ENCODE results near the gene ARHGEF16.

The ARHGEF16 gene

DNA sequence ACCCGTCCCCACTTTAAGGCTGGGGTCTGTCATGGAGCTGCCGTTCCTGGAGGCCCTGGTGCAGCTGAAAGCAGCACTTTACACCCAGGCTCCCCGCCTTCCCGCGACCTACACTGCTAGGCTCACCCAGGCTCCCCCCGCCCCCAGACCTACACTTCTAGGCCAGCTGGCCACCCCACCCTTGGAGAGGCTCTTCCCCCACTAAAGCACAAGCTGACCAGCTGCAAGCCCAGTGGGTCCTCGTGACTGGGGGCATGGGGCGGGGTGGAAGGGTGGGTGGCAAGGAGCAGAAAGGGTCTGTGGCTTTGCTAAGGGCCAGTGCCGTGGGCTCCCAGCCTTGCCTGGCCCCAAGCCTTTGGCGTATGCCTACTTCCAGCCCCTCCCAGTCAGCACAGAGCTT lies 9.7 kb upstream of the ARHGEF16 start:
- Histone ChIP-seq H3K4me3 (ENCODE audit: low read length in 2 of 2) (no peak overlapping the region), H3K9me3 (ENCODE audit: control insufficient read depth in 2 of 2, low read length in 2 of 2) (no peaks in the 10 kb centered on the region), H3K27ac (ENCODE audit: low read depth in 2 of 2, low read length in 2 of 2) (no peak overlapping the region), H3K9ac (ENCODE audit: low read depth in 1 of 2, low read length in 2 of 2) (no peak overlapping the region), H3K36me3 (ENCODE audit: control insufficient read depth in 2 of 2, insufficient read depth in 2 of 2, low read length in 2 of 2) (no peaks in the 10 kb centered on the region), H3K27me3 (ENCODE audit: control insufficient read depth in 2 of 2, insufficient read depth in 2 of 2, low read length in 2 of 2) (peaks cover 0 to 3% of the 10 kb centered on the region in 2 donors), H3K4me1 (ENCODE audit: control insufficient read depth in 2 of 2, insufficient read depth in 2 of 2, low read length in 2 of 2) (no peaks in the 10 kb centered on the region)

DNA sequence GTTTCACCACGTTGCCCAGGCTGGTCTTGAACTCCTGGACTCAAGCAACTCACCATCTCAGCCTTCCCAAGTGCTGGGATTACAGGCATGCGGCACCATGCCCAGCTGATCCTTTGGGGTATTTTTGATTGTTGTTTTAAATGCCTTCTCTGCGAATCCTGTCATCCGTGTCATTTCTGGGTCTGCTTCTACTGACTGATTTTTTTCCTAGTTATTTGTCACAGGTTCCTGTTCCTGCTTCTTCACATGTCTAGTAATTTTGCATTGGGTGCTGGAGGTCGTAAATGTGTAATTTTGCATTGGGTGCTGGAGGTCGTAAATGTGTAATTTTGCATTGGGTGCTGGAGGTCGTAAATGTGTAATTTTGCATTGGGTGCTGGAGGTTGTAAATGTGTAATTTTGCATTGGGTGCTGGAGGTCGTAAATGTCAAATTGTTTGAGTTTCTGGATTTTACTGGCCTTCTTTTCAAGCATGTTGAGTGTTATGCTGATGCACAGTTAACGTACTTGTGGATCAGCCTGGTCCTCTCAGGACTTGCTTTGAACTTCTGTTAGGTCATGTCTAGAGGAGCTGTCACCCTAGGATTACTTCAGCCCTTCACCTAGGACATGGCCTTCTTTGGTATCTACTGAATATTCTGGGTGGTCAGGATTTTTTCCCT lies 4.1 kb upstream of the ARHGEF16 start:
- no peaks in the 10 kb centered on the region for H3K9me3 ChIP-seq (ENCODE audit: control insufficient read depth in 2 of 2, low read length in 2 of 2)
- peaks cover 10 to 12% of the 10 kb centered on the region in 2 donors for H3K4me1 ChIP-seq (ENCODE audit: control insufficient read depth in 2 of 2, insufficient read depth in 2 of 2, low read length in 2 of 2)
- H3K27ac ChIP-seq (ENCODE audit: low read depth in 2 of 2, low read length in 2 of 2) = no peak overlapping the region
- no peak overlapping the region for H3K4me3 ChIP-seq (ENCODE audit: low read length in 2 of 2)
- no peak overlapping the region for H3K9ac ChIP-seq (ENCODE audit: low read depth in 1 of 2, low read length in 2 of 2)
- H3K36me3 ChIP-seq (ENCODE audit: control insufficient read depth in 2 of 2, insufficient read depth in 2 of 2, low read length in 2 of 2) = no peaks in the 10 kb centered on the region
- H3K27me3 ChIP-seq (ENCODE audit: control insufficient read depth in 2 of 2, insufficient read depth in 2 of 2, low read length in 2 of 2) = peaks cover 0 to 2% of the 10 kb centered on the region in 2 donors

DNA sequence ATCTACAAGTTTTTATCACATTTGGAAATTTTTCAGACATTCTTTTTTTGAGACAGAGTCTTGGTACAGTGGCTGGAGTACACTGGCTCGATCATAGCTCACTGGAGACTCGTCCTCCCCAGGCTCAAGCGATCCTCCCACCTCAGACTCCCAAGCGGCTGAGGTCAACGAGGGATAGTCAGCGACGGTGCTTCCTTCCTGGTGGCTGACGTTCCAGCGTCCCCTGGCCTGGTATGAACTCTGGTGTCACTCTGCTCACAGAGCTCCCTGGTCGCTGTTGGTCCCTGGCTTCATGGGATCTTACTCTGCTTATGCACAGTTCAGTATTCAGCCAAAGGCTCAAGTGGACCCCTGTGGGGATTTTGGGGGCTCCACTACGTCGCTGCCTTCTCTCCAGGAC lies 3.5 kb upstream of the ARHGEF16 start:
- Histone ChIP-seq H3K4me3 (ENCODE audit: low read length in 2 of 2) (no peak overlapping the region), H3K27ac (ENCODE audit: low read depth in 2 of 2, low read length in 2 of 2) (no peak overlapping the region), H3K36me3 (ENCODE audit: control insufficient read depth in 2 of 2, insufficient read depth in 2 of 2, low read length in 2 of 2) (no peaks in the 10 kb centered on the region), H3K27me3 (ENCODE audit: control insufficient read depth in 2 of 2, insufficient read depth in 2 of 2, low read length in 2 of 2) (peaks cover 0 to 2% of the 10 kb centered on the region in 2 donors), H3K9ac (ENCODE audit: low read depth in 1 of 2, low read length in 2 of 2) (no peak overlapping the region), H3K9me3 (ENCODE audit: control insufficient read depth in 2 of 2, low read length in 2 of 2) (no peaks in the 10 kb centered on the region), H3K4me1 (ENCODE audit: control insufficient read depth in 2 of 2, insufficient read depth in 2 of 2, low read length in 2 of 2) (peaks cover 16 to 19% of the 10 kb centered on the region in 2 donors)

DNA sequence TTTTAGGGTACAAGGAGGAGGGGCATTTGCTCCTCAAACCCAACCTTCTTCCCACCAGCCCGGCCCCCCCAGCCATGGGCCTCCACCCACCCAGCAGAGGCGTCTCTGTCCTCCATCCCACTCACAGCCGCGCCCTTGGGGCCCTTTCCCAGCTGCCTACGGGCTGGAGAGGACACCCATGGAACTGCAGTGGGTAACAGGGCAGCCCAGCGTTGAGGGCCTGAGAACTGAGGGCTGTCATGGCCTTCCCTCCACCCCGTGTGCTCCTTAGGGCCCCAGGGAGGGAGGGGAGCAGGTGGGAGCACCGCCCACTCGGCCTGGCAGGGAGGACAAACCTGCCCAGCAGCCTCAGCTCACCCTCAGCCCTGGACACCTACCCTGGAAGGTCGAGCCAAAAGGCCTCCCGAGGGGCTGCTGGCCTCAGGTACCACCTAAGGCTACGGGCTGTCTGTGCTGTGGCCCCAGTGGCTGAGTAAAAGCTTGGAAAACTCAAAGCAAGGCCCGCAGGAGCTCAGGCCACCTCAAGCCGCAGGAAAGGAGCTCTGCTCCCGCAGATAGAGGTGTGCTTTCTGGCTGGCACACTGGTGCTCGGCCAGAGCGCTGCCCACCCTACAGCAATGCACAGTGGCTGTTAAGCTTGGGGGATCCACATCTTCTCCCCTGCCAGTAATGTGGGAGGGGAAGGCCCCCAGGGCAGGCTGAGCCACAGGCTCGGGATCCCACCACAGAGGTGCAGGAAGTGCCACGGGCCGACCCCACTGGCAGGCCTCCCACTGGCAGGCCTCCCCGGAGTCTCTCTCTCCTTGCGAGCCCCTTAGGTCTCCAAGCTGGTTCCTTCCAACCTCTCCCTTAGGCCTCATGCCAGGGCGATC lies 2.2 kb upstream of the ARHGEF16 start:
- Histone ChIP-seq H3K9me3 (ENCODE audit: control insufficient read depth in 2 of 2, low read length in 2 of 2) (no peaks in the 10 kb centered on the region), H3K27ac (ENCODE audit: low read depth in 2 of 2, low read length in 2 of 2) (no peak overlapping the region), H3K4me1 (ENCODE audit: control insufficient read depth in 2 of 2, insufficient read depth in 2 of 2, low read length in 2 of 2) (peaks cover 28 to 31% of the 10 kb centered on the region in 2 donors), H3K27me3 (ENCODE audit: control insufficient read depth in 2 of 2, insufficient read depth in 2 of 2, low read length in 2 of 2) (peaks cover 0 to 2% of the 10 kb centered on the region in 2 donors), H3K9ac (ENCODE audit: low read depth in 1 of 2, low read length in 2 of 2) (no peak overlapping the region), H3K36me3 (ENCODE audit: control insufficient read depth in 2 of 2, insufficient read depth in 2 of 2, low read length in 2 of 2) (no peaks in the 10 kb centered on the region), H3K4me3 (ENCODE audit: low read length in 2 of 2) (no peak overlapping the region)

DNA sequence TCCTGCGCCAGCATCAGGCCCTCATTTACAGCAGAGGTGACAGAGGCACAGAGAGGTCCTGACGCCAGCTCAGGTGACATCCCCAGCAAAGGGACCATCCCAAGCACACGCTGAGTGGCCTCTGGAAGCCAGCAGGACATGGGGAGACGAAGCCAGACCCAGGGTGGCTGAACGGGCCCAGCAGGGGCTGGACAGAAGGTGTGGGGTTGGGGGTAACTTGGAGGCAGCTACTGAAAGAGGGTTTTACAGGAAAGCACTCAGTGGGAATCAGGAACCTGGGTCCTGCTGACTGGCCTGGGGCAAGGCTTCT lies 1.6 kb upstream of the ARHGEF16 start:
- H3K36me3 ChIP-seq (ENCODE audit: control insufficient read depth in 2 of 2, insufficient read depth in 2 of 2, low read length in 2 of 2) = no peaks in the 10 kb centered on the region
- peak overlapping the region; percentile 44 to 47 for H3K9ac ChIP-seq (ENCODE audit: low read depth in 1 of 2, low read length in 2 of 2)
- H3K9me3 ChIP-seq (ENCODE audit: control insufficient read depth in 2 of 2, low read length in 2 of 2) = no peaks in the 10 kb centered on the region
- H3K4me1 ChIP-seq (ENCODE audit: control insufficient read depth in 2 of 2, insufficient read depth in 2 of 2, low read length in 2 of 2) = peaks cover 33 to 37% of the 10 kb centered on the region in 2 donors
- no peak overlapping the region for H3K4me3 ChIP-seq (ENCODE audit: low read length in 2 of 2)
- H3K27ac ChIP-seq (ENCODE audit: low read depth in 2 of 2, low read length in 2 of 2) = no peak overlapping the region
- peaks cover 0 to 2% of the 10 kb centered on the region in 2 donors for H3K27me3 ChIP-seq (ENCODE audit: control insufficient read depth in 2 of 2, insufficient read depth in 2 of 2, low read length in 2 of 2)

DNA sequence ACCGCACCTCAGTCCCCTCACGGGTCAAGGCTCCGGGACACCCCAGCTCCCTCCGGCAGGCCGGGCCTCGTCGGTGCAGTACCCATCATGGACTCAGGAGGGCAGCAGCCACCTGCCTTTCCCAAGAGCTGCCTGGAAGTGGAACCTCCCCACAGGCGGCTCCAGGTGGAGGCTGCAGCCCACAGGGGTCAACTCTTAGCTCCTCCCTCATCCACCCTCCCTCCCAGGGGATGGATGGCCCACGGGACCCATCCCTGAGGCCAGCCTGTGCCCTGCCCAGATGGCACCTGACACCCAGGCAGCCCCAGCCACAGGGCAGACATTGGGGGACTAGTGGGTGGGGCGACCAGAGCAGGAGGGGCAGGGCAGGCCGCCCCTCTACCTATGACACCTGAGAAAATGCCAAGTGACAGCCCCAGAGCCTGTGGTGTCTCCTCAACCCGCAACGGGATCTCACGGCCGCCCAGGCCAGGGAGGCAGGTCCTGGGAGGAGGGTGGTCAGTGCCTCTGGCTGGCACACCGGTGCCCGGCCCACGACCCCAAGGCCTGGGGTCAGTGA lies 1.2 kb upstream of the ARHGEF16 start:
- Histone ChIP-seq H3K27me3 (ENCODE audit: control insufficient read depth in 2 of 2, insufficient read depth in 2 of 2, low read length in 2 of 2) (peaks cover 0 to 2% of the 10 kb centered on the region in 2 donors), H3K9me3 (ENCODE audit: control insufficient read depth in 2 of 2, low read length in 2 of 2) (no peaks in the 10 kb centered on the region), H3K9ac (ENCODE audit: low read depth in 1 of 2, low read length in 2 of 2) (peak overlapping the region; percentile 56 to 57), H3K36me3 (ENCODE audit: control insufficient read depth in 2 of 2, insufficient read depth in 2 of 2, low read length in 2 of 2) (no peaks in the 10 kb centered on the region), H3K4me3 (ENCODE audit: low read length in 2 of 2) (no peak overlapping the region), H3K4me1 (ENCODE audit: control insufficient read depth in 2 of 2, insufficient read depth in 2 of 2, low read length in 2 of 2) (peaks cover 38 to 42% of the 10 kb centered on the region in 2 donors), H3K27ac (ENCODE audit: low read depth in 2 of 2, low read length in 2 of 2) (peak overlapping the region; percentile 78 to 94)

DNA sequence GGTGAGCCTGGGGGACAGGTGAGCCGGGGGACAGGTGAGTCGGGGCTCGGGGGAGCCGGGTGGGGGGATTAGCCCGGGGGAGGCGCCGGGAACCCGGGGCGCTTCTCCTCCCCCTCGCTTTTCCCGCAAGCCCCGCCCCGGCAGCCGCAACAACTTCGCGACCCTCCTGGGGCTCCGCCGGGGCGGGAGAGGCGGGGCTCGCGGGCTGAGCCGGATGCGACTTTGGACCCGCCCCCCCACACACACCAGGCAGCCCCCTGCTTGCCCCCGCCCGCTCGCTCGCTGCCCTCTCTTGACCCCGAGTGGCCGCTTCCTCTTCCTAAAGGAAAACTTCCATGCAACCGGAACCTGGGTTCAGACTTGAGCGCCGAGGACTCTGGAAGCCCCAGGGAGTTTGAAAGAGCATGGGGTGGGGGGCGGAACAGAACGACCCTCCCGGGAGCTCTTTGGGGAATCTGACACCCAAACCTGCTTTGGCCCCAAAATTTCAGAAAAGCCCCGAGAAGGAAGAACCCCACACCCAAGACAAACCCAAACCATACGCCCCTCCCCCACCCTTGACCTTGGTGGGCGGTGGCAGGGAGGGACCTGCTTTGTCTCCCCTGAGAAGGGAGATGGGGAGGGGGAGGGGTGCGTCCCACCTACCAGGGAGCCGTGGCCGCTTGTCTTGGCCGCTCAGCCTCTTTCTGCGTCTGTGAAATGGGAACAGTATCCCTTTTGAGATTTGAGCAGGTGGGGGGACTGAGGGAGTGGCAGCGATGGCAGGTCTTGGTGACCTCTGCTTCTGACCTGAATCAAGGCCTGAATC lies 550 bp downstream of the ARHGEF16 start:
- Histone ChIP-seq H3K27ac (ENCODE audit: low read depth in 2 of 2, low read length in 2 of 2) (peak overlapping the region; percentile 92 to 94), H3K4me3 (ENCODE audit: low read length in 2 of 2) (peak overlapping the region; percentile 72 to 73), H3K4me1 (ENCODE audit: control insufficient read depth in 2 of 2, insufficient read depth in 2 of 2, low read length in 2 of 2) (peaks cover 54 to 58% of the 10 kb centered on the region in 2 donors), H3K36me3 (ENCODE audit: control insufficient read depth in 2 of 2, insufficient read depth in 2 of 2, low read length in 2 of 2) (no peaks in the 10 kb centered on the region), H3K9me3 (ENCODE audit: control insufficient read depth in 2 of 2, low read length in 2 of 2) (no peaks in the 10 kb centered on the region), H3K9ac (ENCODE audit: low read depth in 1 of 2, low read length in 2 of 2) (peak overlapping the region; percentile 56 to 81), H3K27me3 (ENCODE audit: control insufficient read depth in 2 of 2, insufficient read depth in 2 of 2, low read length in 2 of 2) (peaks cover 0 to 2% of the 10 kb centered on the region in 2 donors)

DNA sequence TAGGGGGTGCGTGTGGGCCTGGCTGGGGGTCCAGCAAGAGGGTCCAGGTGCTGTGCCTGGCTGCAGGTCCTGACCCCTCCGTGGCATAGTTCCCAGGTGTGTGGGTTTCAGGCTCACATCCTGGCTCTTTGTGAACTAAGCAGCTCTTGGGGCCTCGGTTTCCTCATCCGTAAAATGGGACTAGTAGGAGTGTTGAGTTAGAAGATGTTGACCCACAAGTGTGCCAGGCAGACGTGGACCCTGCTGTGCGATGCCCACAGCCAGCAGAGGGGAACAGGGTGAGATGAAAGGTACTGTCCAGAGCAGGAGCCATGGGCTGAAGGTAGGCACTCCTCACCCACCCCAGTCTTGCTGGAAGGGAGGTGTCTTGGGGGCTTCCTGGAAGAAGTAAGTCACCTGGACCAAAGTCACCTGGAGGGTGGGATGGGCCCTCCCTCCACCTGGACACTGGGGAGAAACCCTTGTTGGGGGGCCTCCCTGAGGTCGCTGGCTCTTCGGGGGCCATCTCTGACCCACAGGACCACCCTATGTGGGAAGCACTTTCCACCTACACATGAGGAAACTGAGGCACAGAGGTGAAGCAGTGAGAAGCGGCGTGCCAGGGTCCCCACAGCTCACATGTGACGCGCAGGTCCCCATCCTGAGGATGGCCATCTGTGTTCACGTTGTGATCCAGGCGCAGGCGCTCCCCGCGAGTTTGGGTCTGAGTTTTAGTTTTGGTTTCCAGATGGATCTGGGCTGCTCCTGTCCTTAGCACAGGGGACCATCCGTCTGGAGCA lies 1.4 kb downstream of the ARHGEF16 start:
- peak overlapping the region; percentile 72 to 73 for H3K4me3 ChIP-seq (ENCODE audit: low read length in 2 of 2)
- H3K9me3 ChIP-seq (ENCODE audit: control insufficient read depth in 2 of 2, low read length in 2 of 2) = no peaks in the 10 kb centered on the region
- H3K9ac ChIP-seq (ENCODE audit: low read depth in 1 of 2, low read length in 2 of 2) = peak overlapping the region; percentile 56 to 81
- peaks cover 0 to 2% of the 10 kb centered on the region in 2 donors for H3K27me3 ChIP-seq (ENCODE audit: control insufficient read depth in 2 of 2, insufficient read depth in 2 of 2, low read length in 2 of 2)
- H3K4me1 ChIP-seq (ENCODE audit: control insufficient read depth in 2 of 2, insufficient read depth in 2 of 2, low read length in 2 of 2) = peaks cover 62 to 66% of the 10 kb centered on the region in 2 donors
- H3K36me3 ChIP-seq (ENCODE audit: control insufficient read depth in 2 of 2, insufficient read depth in 2 of 2, low read length in 2 of 2) = no peaks in the 10 kb centered on the region
- H3K27ac ChIP-seq (ENCODE audit: low read depth in 2 of 2, low read length in 2 of 2) = peak overlapping the region; percentile 92 to 94

DNA sequence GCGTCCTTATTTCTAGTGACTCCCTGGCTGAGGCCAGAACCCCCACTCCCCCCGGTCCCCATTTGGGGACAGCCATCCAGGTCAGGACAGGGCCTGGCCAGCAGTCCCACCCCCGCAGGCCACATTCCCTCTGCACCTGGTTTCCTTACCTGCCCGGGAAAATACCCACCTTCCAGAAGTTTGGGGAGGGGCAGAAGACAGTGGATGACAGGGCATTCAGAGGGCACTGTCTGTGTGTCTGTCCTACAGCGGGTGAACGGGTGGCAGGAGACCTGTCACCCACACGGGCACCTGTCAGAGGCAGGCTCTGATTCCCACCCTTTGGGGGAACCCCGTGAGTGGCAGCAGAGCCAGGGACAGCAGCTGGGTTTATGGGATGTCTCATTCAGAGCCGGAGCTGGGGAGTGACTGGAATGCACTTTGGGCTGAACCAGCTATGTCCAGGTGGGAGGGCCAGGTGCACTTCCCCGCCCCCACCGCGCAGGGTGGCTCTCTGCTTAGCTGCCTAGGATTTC lies 2.0 kb downstream of the ARHGEF16 start:
- Histone ChIP-seq H3K9ac (ENCODE audit: low read depth in 1 of 2, low read length in 2 of 2) (peak overlapping the region; percentile 52 to 81), H3K4me3 (ENCODE audit: low read length in 2 of 2) (peak overlapping the region; percentile 50 to 72), H3K9me3 (ENCODE audit: control insufficient read depth in 2 of 2, low read length in 2 of 2) (no peaks in the 10 kb centered on the region), H3K36me3 (ENCODE audit: control insufficient read depth in 2 of 2, insufficient read depth in 2 of 2, low read length in 2 of 2) (no peaks in the 10 kb centered on the region), H3K27ac (ENCODE audit: low read depth in 2 of 2, low read length in 2 of 2) (peak overlapping the region; percentile 92 to 94), H3K4me1 (ENCODE audit: control insufficient read depth in 2 of 2, insufficient read depth in 2 of 2, low read length in 2 of 2) (peaks cover 66 to 73% of the 10 kb centered on the region in 2 donors), H3K27me3 (ENCODE audit: control insufficient read depth in 2 of 2, insufficient read depth in 2 of 2, low read length in 2 of 2) (peaks cover 0 to 2% of the 10 kb centered on the region in 2 donors)

Data from mucosa of rectum (tissue), 2 donors.